Measurements from ENCODE around the gene PHEX. TPM values are rescaled to one million over a fixed set of nuclear protein-coding genes. Genes with fewer than 3 reads are reported as not detected.
A peak's percentile ranks its signal among the peaks of the same experiment; 100 is the strongest.

Gene PHEX
- total RNA-seq, 1 donor from 2014 or later = 0.96 TPM

DNA sequence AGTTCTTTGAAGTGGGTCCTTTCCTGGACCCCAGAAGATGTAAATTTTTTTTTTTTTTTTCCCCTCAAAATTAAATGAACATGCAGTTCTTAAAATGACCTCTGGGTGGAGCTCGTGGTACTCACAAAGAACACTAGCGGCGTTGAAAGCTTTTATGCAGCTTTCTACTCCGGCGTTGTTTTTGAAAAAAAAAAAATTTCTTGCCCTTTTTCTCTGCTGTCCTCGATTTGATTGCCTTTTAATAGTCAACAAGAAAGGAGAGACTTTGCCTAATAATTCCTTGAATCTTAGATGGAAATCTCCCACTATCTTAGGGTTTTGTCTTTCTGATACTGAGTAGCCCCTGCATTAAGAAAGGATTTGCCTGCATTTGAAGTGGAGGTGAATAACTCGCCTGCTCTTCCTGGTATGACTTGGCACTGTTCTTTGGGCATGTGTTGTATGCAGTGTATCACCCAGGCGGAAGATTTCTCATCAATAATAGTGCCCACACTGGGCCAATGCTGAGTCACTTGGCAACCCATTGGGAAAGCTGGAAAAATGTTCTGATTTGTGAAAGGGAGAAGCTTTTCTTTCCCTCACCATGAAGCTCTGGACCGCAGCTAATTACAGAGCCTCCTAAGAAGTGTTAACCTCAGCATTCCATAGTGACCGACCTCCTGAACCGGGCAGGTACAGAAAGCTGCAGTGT is 104.0 kb downstream of the PHEX start:
- Mint-ChIP-seq H3K4me1 (peaks cover 44% of the 10 kb centered on the region), H3K4me3 (no peak overlapping the region), H3K27ac (peak overlapping the region; percentile 77), H3K36me3 (no peaks in the 10 kb centered on the region), H3K27me3 (ENCODE audit: low read depth) (no peaks in the 10 kb centered on the region), H3K9me3 (no peaks in the 10 kb centered on the region)
- DNase-seq (ENCODE audit: low spot score in 2 of 2, unreplicated experiment in 2 of 2) = no peak
- peak; percentile 95 for TF ChIP-seq CTCF (IDR thresholded peaks at IDR 0.05; ENCODE audit: unreplicated experiment)

GRCh38 chrX:22136711-22137110 is 104.6 kb downstream of the PHEX start:
- H3K4me3 Mint-ChIP-seq = no peak overlapping the region
- no peaks in the 10 kb centered on the region for H3K9me3 Mint-ChIP-seq
- no peaks in the 10 kb centered on the region for H3K27me3 Mint-ChIP-seq (ENCODE audit: low read depth)
- H3K4me1 Mint-ChIP-seq = peaks cover 39% of the 10 kb centered on the region
- TF ChIP-seq CTCF (IDR thresholded peaks at IDR 0.05; ENCODE audit: unreplicated experiment) = no peak
- peak overlapping the region; percentile 76 for H3K27ac Mint-ChIP-seq
- no peak for DNase-seq (ENCODE audit: low spot score in 2 of 2, unreplicated experiment in 2 of 2)
- H3K36me3 Mint-ChIP-seq = no peaks in the 10 kb centered on the region

GRCh38 chrX:22139822-22140221 is 107.7 kb downstream of the PHEX start:
- no peak for TF ChIP-seq CTCF (IDR thresholded peaks at IDR 0.05; ENCODE audit: unreplicated experiment)
- peaks cover 22% of the 10 kb centered on the region for H3K4me1 Mint-ChIP-seq
- no peaks in the 10 kb centered on the region for H3K27me3 Mint-ChIP-seq (ENCODE audit: low read depth)
- H3K9me3 Mint-ChIP-seq = peaks cover 9% of the 10 kb centered on the region
- H3K36me3 Mint-ChIP-seq = no peaks in the 10 kb centered on the region
- no peak overlapping the region for H3K4me3 Mint-ChIP-seq
- no peak overlapping the region for H3K27ac Mint-ChIP-seq
- DNase-seq (ENCODE audit: low spot score in 2 of 2, unreplicated experiment in 2 of 2) = no peak

- Mint-ChIP-seq H3K4me1 (peaks cover 11% of the 10 kb centered on the region), H3K4me3 (no peak overlapping the region), H3K9me3 (peaks cover 9% of the 10 kb centered on the region), H3K27me3 (ENCODE audit: low read depth) (no peaks in the 10 kb centered on the region), H3K27ac (peak overlapping the region; percentile 47), H3K36me3 (no peaks in the 10 kb centered on the region)
- DNase-seq (ENCODE audit: low spot score in 2 of 2, unreplicated experiment in 2 of 2) = no peak
- no peak for TF ChIP-seq CTCF (IDR thresholded peaks at IDR 0.05; ENCODE audit: unreplicated experiment)
Measured at GRCh38 chrX:22141047-22141730, 109.1 kb downstream of the PHEX start.

GRCh38 chrX:22147214-22147613 is 115.1 kb downstream of the PHEX start:
- peaks cover 13% of the 10 kb centered on the region for H3K4me1 Mint-ChIP-seq
- peaks cover 28% of the 10 kb centered on the region for H3K9me3 Mint-ChIP-seq
- no peak for TF ChIP-seq CTCF (IDR thresholded peaks at IDR 0.05; ENCODE audit: unreplicated experiment)
- H3K27me3 Mint-ChIP-seq (ENCODE audit: low read depth) = no peaks in the 10 kb centered on the region
- peaks cover 10% of the 10 kb centered on the region for H3K36me3 Mint-ChIP-seq
- H3K27ac Mint-ChIP-seq = peak overlapping the region; percentile 83
- no peak for DNase-seq (ENCODE audit: low spot score in 2 of 2, unreplicated experiment in 2 of 2)
- H3K4me3 Mint-ChIP-seq = no peak overlapping the region
